HG03575 (cell line): ENCODE results near the gene NRK.
"Not testable (repeated sequence)": the region's sequence is repeated elsewhere in the genome, so short reads cannot be mapped to it uniquely, and the experiment has no call there.

Source experiments
- ATAC-seq: cut with Tn5 transposase; IDR thresholded peaks from one replicate; pipeline ENCODE4 v1.9.1; 2021; ENCODE audit not compliant: unreplicated experiment, insufficient number of reproducible peaks, low FRiP score; ENCODE audit errors: extremely low read depth

Gene NRK

DNA sequence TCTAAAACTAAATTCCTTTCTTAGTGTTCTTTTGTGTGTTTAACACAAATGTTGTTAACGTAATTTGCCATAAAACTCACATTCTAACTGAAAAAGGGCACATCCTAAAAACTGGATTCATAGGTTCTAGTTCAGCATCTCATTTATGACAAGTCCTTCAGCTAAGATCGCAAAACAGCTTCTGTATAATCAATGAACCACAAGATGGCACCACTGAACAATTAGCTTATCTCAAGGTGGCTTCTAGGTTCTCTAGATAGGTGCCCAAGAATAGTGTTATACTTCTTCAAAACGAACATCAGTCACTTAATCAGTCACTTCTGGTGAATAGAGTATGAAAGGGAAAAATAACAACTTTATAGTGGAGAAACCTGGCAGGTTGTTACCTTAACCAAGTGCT, 54.3 kb downstream of the NRK start:
- ATAC-seq, result no peak

DNA sequence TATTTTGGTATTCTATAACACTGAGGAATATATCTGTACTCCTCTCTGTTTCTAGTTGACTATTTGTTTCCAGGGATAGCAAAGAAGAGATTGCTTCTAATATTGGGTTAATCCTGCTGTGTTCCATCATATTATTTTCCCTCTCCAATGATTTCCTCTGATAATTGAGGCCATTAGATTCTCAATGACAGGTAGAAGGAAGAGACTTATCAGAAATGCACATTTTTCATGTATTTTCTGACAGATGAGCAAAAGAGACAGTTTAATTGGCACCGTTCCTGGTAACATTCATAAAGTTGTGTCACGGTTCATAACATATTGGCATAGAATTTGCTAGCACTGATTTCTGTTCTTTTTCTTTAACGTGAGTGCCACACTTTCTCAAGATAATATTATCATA, 58.2 kb downstream of the NRK start:
- ATAC-seq, result no peak

DNA sequence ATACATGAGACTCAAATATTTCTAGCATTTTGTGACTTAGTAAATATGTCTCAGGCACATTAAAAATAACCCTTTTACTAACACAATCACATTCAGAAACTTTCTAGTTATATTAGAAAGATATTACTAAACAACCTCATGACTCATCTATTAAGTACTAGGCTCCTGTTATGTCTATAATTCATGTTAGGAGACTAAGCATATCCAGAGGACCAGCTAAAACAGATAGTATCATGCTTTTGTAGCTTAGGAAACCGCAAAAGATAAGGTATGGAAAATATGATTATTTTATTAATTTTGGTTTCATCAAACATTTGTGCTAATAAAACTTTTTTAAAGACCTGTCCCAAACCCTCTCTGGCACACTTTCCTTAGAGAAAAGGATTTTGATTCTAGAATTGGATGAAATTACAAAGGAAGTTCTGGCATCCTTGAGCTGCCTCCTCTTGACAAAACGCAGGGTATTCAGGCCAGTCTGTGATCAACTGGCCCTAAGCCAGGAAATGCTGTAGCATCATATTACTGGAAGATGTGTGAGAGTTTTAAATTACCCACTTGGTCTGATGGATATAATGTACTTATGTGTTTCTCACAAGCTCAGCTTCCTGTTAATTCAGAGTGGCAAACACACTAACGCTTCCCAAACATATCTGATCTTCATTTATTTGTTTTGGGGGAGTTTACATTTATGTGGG, 60.4 kb downstream of the NRK start:
- ATAC-seq, result no peak

DNA sequence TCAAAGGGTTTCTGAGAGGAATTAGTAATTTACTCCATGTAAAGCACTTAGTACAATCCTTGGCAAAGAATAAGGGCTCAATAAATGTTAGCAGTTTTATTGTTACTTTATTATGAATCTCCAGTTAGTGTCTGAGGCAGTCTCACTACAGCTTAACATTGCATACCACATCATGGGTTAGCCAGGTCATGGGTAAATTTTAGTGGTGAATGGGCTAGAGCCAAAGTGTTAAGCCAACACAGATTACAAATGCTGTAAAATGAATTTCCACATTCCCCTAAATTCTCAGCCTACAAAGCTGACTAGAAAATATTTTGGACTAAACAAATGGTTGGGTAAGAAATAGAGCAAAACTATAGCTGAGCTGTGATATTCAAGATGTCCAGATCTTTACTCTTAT, 72.4 kb downstream of the NRK start:
- no peak for ATAC-seq

DNA sequence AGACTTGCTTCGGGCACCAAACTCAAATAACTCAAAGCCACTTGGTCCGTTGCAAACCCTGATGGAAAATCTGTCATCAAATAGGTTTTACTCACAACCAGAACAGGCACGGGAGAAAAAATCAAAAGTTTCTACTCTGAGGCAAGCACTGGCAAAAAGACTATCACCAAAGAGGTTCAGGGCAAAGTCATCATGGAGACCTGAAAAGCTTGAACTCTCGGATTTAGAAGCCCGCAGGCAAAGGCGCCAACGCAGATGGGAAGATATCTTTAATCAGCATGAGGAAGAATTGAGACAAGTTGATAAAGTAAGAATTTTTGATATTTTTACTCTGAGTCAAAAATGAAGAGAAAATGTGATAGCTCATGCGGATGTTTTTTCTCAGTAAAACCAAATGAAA, 87.2 kb downstream of the NRK start:
- no peak for ATAC-seq

DNA sequence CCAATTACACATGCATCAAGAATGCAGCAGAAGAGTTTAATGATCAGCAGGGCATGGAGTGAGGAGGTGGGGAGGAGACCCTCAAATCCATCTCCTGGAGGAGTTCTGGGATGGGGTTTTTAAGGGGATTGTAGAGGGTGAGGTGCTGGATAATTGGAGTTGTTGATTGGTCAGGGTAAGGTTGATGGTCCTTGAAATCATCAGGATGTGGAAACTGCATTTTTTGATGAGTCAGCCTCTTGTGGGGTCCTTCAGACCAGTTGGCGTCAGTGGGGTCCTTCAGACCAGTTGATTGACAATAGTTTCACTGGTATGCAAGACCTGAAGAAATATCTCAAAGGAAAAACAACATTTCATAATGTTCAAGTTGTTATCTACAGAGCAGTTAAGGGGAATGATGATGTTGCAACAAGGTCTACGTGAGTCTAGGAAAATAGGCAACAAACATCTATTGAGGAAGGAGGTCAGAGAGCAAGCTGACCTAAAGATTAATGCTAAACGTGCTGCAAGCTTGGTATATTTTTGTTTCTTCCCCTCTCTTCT, 88.3 kb downstream of the NRK start:
- no peak for ATAC-seq

DNA sequence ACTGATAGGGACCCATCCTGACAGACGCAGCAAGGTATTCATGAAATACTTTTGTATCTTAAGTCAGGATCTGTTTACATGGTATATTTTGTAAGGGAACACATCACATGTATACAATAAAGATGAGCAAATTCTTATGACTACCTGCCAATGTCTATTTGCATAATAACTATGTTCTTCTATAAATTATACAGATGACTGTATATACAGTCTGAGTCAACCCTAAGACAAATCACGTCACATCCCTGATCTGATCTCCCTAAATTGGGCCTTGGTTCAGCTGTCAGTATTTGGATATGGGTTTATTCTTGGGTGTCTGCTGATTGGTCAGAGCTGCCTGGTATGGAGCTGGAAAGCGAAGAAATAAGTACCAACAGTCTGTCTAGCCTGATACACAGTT, 122.9 kb downstream of the NRK start:
- no peak for ATAC-seq

DNA sequence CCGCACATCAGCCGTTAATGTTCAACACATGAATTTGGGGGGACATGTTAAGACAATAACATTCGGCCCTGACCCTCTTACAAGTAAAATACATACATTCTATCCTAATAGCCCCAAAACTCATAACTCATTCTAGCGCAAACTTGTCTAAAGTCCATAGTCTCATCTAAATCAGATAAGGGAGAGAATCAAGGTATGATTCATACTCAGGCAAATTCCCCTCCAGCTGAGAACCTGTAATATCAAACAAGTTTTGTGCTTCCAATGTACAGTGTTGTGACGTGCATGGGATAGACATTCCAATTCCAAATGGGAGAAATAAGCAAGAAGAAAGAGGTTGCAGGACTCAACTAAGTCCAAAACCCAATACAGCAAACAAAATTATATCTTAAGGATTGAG, 147.1 kb downstream of the NRK start:
- no peak for ATAC-seq

DNA sequence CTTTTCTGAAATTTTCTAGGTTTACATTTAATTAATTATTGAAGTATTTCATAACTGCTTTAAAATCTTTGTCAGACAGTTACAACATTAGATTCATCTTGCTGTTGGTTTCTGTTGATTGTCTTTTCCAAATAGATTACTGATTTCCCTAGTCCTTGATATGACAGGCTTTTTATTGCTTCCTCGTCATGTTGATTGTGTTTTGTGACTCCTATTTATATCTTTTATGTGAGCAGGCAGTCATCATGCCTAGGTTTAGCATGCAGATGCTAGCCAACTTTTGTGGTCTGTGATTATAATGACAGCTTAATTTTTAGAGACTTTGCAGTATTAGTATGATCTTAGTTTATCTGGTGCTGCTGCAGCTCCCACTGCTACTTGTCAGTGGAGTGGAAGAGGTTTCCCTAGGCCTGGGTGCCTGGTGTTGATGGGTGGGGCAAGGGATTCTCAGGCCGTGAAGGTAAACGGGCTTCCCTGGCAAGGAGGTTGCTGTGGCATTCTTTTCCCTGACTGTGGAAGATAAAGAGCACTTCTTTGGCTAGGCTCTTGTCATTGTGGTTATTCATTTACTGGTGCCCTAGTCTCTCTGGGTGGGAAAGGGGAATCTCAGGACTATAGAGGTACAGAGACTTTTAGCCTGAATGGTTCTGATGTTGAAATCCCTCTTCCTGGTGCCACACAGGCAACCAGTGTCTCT, 150.5 kb downstream of the NRK start:
- ATAC-seq, result no peak

DNA sequence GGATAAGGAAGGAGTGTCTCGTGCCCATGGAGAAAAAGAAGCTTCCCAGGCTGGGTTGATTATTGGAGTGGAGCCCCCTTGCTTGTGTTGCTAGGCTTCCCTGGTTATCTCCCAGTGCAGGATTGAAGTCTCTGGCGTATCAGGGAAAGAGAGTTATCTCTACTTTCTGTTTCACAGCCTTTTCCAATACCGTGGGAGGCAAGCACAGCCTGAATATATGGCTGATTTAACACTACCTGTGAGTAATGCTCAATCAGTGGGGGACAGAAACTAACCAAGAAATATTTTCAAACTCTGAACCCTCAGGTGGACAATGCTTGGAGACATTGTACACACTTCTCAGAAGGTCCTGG, 151.0 kb downstream of the NRK start:
- ATAC-seq, result no peak

DNA sequence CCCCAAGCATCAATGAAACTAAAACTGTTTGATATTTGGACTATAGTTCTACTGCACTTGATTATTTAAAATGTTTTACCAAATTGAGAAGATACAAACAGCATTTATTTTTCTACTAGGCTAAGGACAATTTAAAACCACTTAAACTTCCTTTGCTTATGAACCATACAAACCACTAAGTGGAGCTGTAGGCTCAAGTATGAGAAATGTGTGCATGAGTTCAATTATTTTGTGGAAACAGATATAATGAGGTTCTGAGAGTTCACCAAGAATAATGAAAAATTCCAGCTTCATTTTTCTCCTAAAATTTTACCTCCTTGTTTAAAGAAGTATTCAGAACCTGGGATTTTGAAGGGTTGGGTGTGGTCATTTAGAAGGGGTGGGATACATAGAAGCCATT, 153.0 kb downstream of the NRK start:
- no peak for ATAC-seq

DNA sequence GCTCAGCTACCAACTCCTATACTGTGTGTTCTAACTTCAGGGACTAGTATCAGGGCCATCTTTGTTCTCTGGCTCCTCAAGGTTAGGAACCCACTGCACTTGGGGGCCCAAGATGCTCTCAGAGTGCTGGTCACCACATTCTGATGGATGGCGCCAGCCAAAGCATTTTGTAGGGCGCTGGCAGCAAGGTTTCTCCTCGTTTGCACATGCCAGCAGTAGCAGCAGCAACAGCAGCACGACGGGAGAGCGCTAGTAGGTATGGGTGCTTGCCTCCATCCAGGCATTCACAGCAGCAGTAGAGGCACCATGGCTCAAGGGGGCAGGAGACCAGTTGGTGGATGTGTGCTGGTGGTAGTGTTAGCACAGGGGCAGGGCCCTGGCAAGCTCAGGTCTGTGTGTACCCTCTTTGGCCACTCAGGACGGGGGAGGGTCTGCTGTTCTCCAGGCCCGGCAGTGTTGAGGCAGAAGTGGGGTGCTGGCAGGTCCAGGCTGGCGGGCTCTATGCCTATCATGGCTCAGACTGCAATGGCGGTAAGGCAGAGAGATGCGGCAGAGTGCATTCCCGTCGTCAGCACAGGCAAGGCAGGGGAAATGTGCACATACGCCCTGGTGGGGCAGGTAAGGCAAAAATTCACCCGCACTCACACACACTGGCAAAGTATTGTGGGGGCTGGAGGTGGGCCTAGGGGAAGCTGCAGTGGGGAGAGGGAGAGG, 159.6 kb downstream of the NRK start:
- ATAC-seq, result no peak

DNA sequence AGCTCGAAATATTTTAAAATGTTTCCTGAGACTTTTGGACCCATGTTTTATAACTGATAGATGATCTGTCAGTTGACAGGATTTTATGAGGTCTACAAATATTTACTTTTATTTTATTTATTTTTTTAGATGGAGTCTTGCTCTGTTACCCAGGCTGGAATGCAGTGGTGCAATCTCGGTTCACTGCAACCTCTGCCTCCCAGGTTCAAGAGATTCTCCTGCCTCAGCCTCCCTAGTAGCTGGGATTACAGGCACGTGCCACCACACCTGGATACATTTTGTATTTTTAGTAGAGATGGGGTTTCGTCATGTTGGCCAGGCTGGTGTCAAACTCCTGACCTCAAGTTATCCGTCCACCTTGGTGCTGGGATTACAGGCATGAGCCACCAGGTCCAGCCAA, 166.1 kb downstream of the NRK start:
- ATAC-seq, result not testable (repeated sequence)

DNA sequence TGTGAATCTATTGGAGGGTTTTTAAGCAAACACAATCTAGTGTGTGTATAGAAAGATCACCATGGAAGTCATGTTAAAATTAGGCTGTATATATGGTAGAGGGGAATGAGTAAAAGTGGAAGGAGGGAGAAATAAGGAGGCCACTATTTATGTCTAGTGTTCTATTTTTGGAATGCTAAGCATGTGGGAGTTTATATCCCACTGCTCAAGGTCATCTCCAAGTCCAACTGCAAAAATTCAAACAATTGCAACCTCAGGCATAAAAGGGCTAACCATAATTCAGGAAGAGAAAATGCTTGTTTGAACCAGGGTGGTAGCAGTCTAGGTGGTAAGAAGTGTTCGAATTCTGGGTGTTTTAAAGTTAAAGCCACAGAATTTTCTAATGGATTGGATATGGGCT, 177.0 kb downstream of the NRK start:
- no peak for ATAC-seq

DNA sequence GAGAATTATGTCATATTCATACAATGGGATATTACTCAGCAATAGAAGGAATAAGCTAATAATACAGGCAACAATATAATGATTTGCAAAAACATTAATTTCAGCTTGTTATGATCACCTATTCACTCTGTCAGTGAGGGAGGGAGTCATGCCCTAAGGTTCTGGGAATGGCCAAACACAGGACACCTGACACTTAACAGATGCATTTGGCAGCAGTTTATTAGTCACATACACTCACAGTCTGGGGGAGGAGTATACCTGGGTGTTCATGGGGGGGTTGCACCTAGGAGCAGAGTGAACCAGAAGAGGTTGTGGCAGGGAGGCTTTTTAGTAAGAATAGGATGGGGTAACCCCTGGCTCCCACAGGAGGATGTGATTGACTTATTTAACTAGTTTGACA, 177.9 kb downstream of the NRK start:
- ATAC-seq, result no peak

DNA sequence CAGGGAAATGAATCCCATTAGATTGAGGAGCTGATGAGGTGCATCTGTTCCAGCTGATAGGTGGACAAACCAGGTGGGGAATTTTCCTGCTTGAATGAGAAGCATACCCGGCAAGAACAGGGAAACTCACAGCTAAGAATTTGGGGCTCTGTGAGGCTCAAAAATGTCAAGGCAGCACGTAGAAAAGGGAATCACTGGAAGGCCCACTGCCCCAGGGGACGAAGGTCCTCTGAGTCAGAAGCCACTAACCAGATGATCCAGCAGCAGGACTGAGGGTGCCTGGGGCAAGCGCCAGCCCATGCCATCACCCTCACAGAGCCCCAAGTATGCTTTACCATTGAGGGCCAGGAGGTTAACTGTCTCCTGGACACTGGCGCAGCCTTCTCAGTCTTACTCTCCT, 178.3 kb downstream of the NRK start:
- not testable (repeated sequence) for ATAC-seq

DNA sequence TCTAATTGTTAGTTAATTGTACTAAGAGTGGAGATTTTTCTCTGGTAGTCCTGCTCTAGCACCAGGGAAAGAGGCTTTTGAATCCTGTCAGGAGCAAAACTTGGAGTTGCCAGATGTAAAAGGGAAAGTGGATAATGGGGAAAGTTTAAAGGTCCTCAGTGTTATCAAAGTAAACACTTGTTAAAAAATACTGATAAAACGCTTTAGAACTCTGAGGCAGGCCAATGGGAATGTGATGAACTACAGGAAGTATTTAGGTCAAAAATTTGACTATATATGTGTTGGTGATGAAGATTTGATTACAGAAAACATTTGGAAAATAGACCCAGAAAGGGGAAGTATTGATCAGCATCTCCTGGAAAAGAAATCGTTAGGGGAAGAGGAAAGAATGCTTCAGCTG, 183.3 kb downstream of the NRK start:
- no peak for ATAC-seq

DNA sequence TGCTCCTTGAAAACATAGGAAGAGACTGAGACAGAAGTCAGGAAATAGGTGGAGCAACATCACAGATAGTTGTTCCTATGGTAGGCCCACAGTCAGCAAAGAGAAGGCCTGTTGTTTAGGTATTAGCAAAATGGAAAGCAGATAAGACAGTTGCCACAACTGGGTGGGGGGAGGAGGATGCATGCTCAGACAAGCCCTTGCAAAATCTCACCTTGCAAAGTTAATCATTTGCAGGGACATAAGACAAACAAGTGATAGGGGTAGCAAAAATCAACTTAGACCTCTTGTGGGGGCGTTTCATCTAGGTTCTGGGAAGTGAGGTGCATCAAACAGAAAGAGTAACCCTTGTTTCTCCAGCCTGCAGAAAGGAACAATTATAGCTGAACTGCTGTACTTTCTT, 185.5 kb downstream of the NRK start:
- ATAC-seq, result no peak
